ENCODE data around the gene CIDEC. TPM values are rescaled to one million over a fixed set of nuclear protein-coding genes. Genes with fewer than 3 reads are reported as not detected.

Gene CIDEC
- total and polyA plus RNA-seq, 2 donors from 2014 or later: not detected

Other genes with a start within 250 kb of the CIDEC start
- 44.5 TPM for gene MTMR14, start 230.7 kb downstream of the CIDEC start, total RNA-seq
- gene MTMR14, start 230.7 kb downstream of the CIDEC start, polyA plus RNA-seq (ENCODE audit: insufficient read depth, low read depth, low replicate concordance): 28.0 TPM
- 0.16 TPM for gene CPNE9, start 176.4 kb downstream of the CIDEC start, total RNA-seq
- gene CPNE9, start 176.4 kb downstream of the CIDEC start, polyA plus RNA-seq (ENCODE audit: insufficient read depth, low read depth, low replicate concordance): 0.19 TPM
- gene BRPF1, start 148.5 kb downstream of the CIDEC start, total RNA-seq: 22.4 TPM
- 6.2 TPM for gene BRPF1, start 148.5 kb downstream of the CIDEC start, polyA plus RNA-seq (ENCODE audit: insufficient read depth, low read depth, low replicate concordance)
- 31.1 TPM for gene OGG1, start 130.3 kb downstream of the CIDEC start, total RNA-seq
- 51.6 TPM for gene OGG1, start 130.3 kb downstream of the CIDEC start, polyA plus RNA-seq (ENCODE audit: insufficient read depth, low read depth, low replicate concordance)
- 31.2 TPM for gene CAMK1, start 110.3 kb downstream of the CIDEC start, total RNA-seq
- 52.7 TPM for gene CAMK1, start 110.3 kb downstream of the CIDEC start, polyA plus RNA-seq (ENCODE audit: insufficient read depth, low read depth, low replicate concordance)
- gene TADA3, start 87.8 kb downstream of the CIDEC start, total RNA-seq: 65.1 TPM
- 58.4 TPM for gene TADA3, start 87.8 kb downstream of the CIDEC start, polyA plus RNA-seq (ENCODE audit: insufficient read depth, low read depth, low replicate concordance)
- gene ARPC4, start 87.2 kb downstream of the CIDEC start, total RNA-seq: 164 TPM
- 138 TPM for gene ARPC4, start 87.2 kb downstream of the CIDEC start, polyA plus RNA-seq (ENCODE audit: insufficient read depth, low read depth, low replicate concordance)
- 61.0 TPM for gene TTLL3, start 70.0 kb downstream of the CIDEC start, total RNA-seq
- gene TTLL3, start 70.0 kb downstream of the CIDEC start, polyA plus RNA-seq (ENCODE audit: insufficient read depth, low read depth, low replicate concordance): 27.5 TPM
- gene RPUSD3, start 36.2 kb downstream of the CIDEC start, total RNA-seq: 29.1 TPM
- 53.2 TPM for gene RPUSD3, start 36.2 kb downstream of the CIDEC start, polyA plus RNA-seq (ENCODE audit: insufficient read depth, low read depth, low replicate concordance)
- gene JAGN1, start 10.4 kb upstream of the CIDEC start, total RNA-seq: 30.3 TPM
- gene JAGN1, start 10.4 kb upstream of the CIDEC start, polyA plus RNA-seq (ENCODE audit: insufficient read depth, low read depth, low replicate concordance): 55.3 TPM
- 8.5 TPM for gene IL17RE, start 22.6 kb upstream of the CIDEC start, total RNA-seq
- gene IL17RE, start 22.6 kb upstream of the CIDEC start, polyA plus RNA-seq (ENCODE audit: insufficient read depth, low read depth, low replicate concordance): 7.5 TPM
- gene IL17RC, start 36.8 kb upstream of the CIDEC start, total RNA-seq: 27.5 TPM
- 31.5 TPM for gene IL17RC, start 36.8 kb upstream of the CIDEC start, polyA plus RNA-seq (ENCODE audit: insufficient read depth, low read depth, low replicate concordance)
- gene CRELD1, start 53.6 kb upstream of the CIDEC start, total RNA-seq: 43.2 TPM
- gene CRELD1, start 53.6 kb upstream of the CIDEC start, polyA plus RNA-seq (ENCODE audit: insufficient read depth, low read depth, low replicate concordance): 56.7 TPM
- gene PRRT3, start 72.2 kb upstream of the CIDEC start, total RNA-seq: 3.9 TPM
- gene PRRT3, start 72.2 kb upstream of the CIDEC start, polyA plus RNA-seq (ENCODE audit: insufficient read depth, low read depth, low replicate concordance): 3.6 TPM
- 63.5 TPM for gene EMC3, start 106.6 kb upstream of the CIDEC start, total RNA-seq
- 107 TPM for gene EMC3, start 106.6 kb upstream of the CIDEC start, polyA plus RNA-seq (ENCODE audit: insufficient read depth, low read depth, low replicate concordance)
- gene FANCD2, start 146.2 kb upstream of the CIDEC start, total RNA-seq: 4.8 TPM
- gene FANCD2, start 146.2 kb upstream of the CIDEC start, polyA plus RNA-seq (ENCODE audit: insufficient read depth, low read depth, low replicate concordance): 0.86 TPM
- gene FANCD2OS, start 228.0 kb upstream of the CIDEC start, total RNA-seq: not detected
- not detected for gene FANCD2OS, start 228.0 kb upstream of the CIDEC start, polyA plus RNA-seq (ENCODE audit: insufficient read depth, low read depth, low replicate concordance)
- gene BRK1, start 235.4 kb upstream of the CIDEC start, total RNA-seq: 130 TPM
- 308 TPM for gene BRK1, start 235.4 kb upstream of the CIDEC start, polyA plus RNA-seq (ENCODE audit: insufficient read depth, low read depth, low replicate concordance)